OCI-LY1 (cell line): ENCODE measurements around the gene FKBP1A.
A peak's percentile ranks its signal among the peaks of the same experiment; 100 is the strongest.
"Not testable (repeated sequence)": the region's sequence is repeated elsewhere in the genome, so short reads cannot be mapped to it uniquely, and the experiment has no call there.

ENCODE experiments used
- H2AFZ ChIP-seq: fragments of 200-600 bp; sonication (generic), shearing (Covaris generic); 2 replicates; pipeline ENCODE4 v1.6.0; 2014; ENCODE audit warnings: antibody characterized with exemption, mild to moderate bottlenecking, low read length
- H3F3A ChIP-seq: fragments of 200-600 bp; sonication (generic), shearing (Covaris generic); 2 replicates; pipeline ENCODE4 v1.6.0; 2014; ENCODE audit warnings: mild to moderate bottlenecking, antibody characterized with exemption, low read length, moderate library complexity; ENCODE audit not compliant: insufficient read depth
- H3K27ac ChIP-seq: fragments of 200-600 bp; sonication (generic); 2 replicates; pipeline ENCODE4 v1.5.1; 2014; ENCODE audit warnings: low read length, mixed run types, mild to moderate bottlenecking, low read depth; ENCODE audit not compliant: poor library complexity, severe bottlenecking
- H3K27me3 ChIP-seq: fragments of 200-600 bp; sonication (generic); 2 replicates; pipeline ENCODE4 v1.6.0; 2014; ENCODE audit warnings: antibody characterized with exemption, mild to moderate bottlenecking, low read length, moderate library complexity; ENCODE audit not compliant: insufficient read depth
- H3K36me3 ChIP-seq: fragments of 200-600 bp; sonication (generic); 2 replicates; pipeline ENCODE4 v1.6.1; 2014; ENCODE audit warnings: mild to moderate bottlenecking, antibody characterized with exemption, low read length, moderate library complexity, mixed read lengths; ENCODE audit not compliant: insufficient read depth
- H3K4me1 ChIP-seq: fragments of 200-600 bp; sonication (generic); 2 replicates; pipeline ENCODE4 v1.5.1; 2014; ENCODE audit warnings: mild to moderate bottlenecking, low read length, moderate library complexity; ENCODE audit not compliant: insufficient read depth, severe bottlenecking
- H3K4me2 ChIP-seq: fragments of 200-600 bp; sonication (generic), shearing (Covaris generic); 2 replicates; pipeline ENCODE4 v1.6.1; 2014; ENCODE audit warnings: low read length
- H3K4me3 ChIP-seq: fragments of 200-600 bp; sonication (generic); 2 replicates; pipeline ENCODE4 v1.5.1; 2014; ENCODE audit warnings: low read length, low read depth, mild to moderate bottlenecking, mixed read lengths; ENCODE audit not compliant: poor library complexity, severe bottlenecking
- H3K79me2 ChIP-seq: fragments of 200-600 bp; shearing (Covaris generic); 2 replicates; pipeline ENCODE4 v1.6.1; 2016; ENCODE audit warnings: mixed run types, low read length, mixed read lengths; ENCODE audit not compliant: insufficient read depth
- H3K9ac ChIP-seq: fragments of 200-600 bp; sonication (generic), shearing (Covaris generic); 2 replicates; pipeline ENCODE4 v1.6.1; 2014; ENCODE audit warnings: mild to moderate bottlenecking, low read length, mixed read lengths
- H3K9me2 ChIP-seq: fragments of 200-600 bp; sonication (generic), shearing (Covaris generic); 2 replicates; pipeline ENCODE4 v1.6.1; 2014; ENCODE audit warnings: low read depth, mild to moderate bottlenecking, low read length, mixed read lengths
- H3K9me3 ChIP-seq: fragments of 200-600 bp; shearing (Covaris generic); 2 replicates; pipeline ENCODE4 v1.6.1; 2014; ENCODE audit warnings: low read length, mixed read lengths
- H4K20me1 ChIP-seq: fragments of 200-600 bp; sonication (generic), shearing (Covaris generic); 2 replicates; pipeline ENCODE4 v1.6.0; 2016; ENCODE audit warnings: mild to moderate bottlenecking, low read length; ENCODE audit not compliant: insufficient read depth
- CTCF ChIP-seq: fragments of 200-600 bp; sonication (generic), shearing (Covaris generic); IDR thresholded peaks from 2 replicates; pipeline ENCODE4 v1.5.1; 2017; ENCODE audit warnings: mild to moderate bottlenecking, antibody characterized with exemption, low read length, moderate library complexity, mixed read lengths
- EZH2 ChIP-seq: fragments of 200-600 bp; sonication (generic), shearing (Covaris generic); IDR thresholded peaks from 2 replicates; pipeline ENCODE4 v1.8.0; 2017; ENCODE audit warnings: borderline replicate concordance, mixed run types, mild to moderate bottlenecking, antibody characterized with exemption, low read length, moderate library complexity, mixed read lengths

FKBP1A gene

GRCh38 chr20:1401451-1401907, 8.6 kb upstream of the FKBP1A start:
- peaks cover 5% of the 10 kb centered on the region; the same call in 1 of the 2 replicates for H3K27me3 ChIP-seq
- H3K79me2 ChIP-seq = no peaks in the 10 kb centered on the region
- H4K20me1 ChIP-seq = no peaks in the 10 kb centered on the region
- H3K36me3 ChIP-seq = no peaks in the 10 kb centered on the region
- H2AFZ ChIP-seq = no peak overlapping the region
- no peaks in the 10 kb centered on the region for H3F3A ChIP-seq
- no peak for TF ChIP-seq CTCF
- TF ChIP-seq EZH2 = no peak
- H3K4me1 ChIP-seq = peaks cover 11% of the 10 kb centered on the region
- H3K9me3 ChIP-seq = no peaks in the 10 kb centered on the region
- no peaks in the 10 kb centered on the region for H3K9me2 ChIP-seq
- H3K4me3 ChIP-seq = no peak overlapping the region
- H3K9ac ChIP-seq = no peak overlapping the region
- H3K27ac ChIP-seq = no peak overlapping the region
- H3K4me2 ChIP-seq = no peak overlapping the region

GRCh38 chr20:1399678-1400366, 7.0 kb upstream of the FKBP1A start:
- H3K4me1 ChIP-seq = peaks cover 11% of the 10 kb centered on the region
- not testable (repeated sequence) for H3K4me2 ChIP-seq, H3K4me3 ChIP-seq, H3K36me3 ChIP-seq, H3F3A ChIP-seq, H3K9me2 ChIP-seq, H2AFZ ChIP-seq, H3K9ac ChIP-seq, H3K27ac ChIP-seq, H3K9me3 ChIP-seq, H3K79me2 ChIP-seq, H3K27me3 ChIP-seq, H4K20me1 ChIP-seq

GRCh38 chr20:1398185-1398584, 5.3 kb upstream of the FKBP1A start:
- H3K27me3 ChIP-seq, H3F3A ChIP-seq, H2AFZ ChIP-seq, H3K27ac ChIP-seq, H3K79me2 ChIP-seq, H3K9ac ChIP-seq, H3K36me3 ChIP-seq, H3K4me3 ChIP-seq, H4K20me1 ChIP-seq, H3K9me2 ChIP-seq, H3K9me3 ChIP-seq, H3K4me2 ChIP-seq: not testable (repeated sequence)
- H3K4me1 ChIP-seq = peaks cover 16% of the 10 kb centered on the region

- Histone ChIP-seq H3K4me1 (peaks cover 17% of the 10 kb centered on the region), H3F3A (no peaks in the 10 kb centered on the region), H3K9ac (no peak overlapping the region), H3K27ac (no peak overlapping the region), H4K20me1 (no peaks in the 10 kb centered on the region), H3K4me3 (no peak overlapping the region), H3K4me2 (no peak overlapping the region), H3K9me2 (no peaks in the 10 kb centered on the region), H3K27me3 (peaks cover 9% of the 10 kb centered on the region; the same call in 1 of the 2 replicates), H3K79me2 (no peaks in the 10 kb centered on the region), H3K9me3 (no peaks in the 10 kb centered on the region), H2AFZ (no peak overlapping the region), H3K36me3 (no peaks in the 10 kb centered on the region)
- peak; percentile 19; the same call in 1 of the 2 replicates for TF ChIP-seq CTCF
- TF ChIP-seq EZH2 = no peak
These were observed 4.9 kb upstream of the FKBP1A start for GRCh38 chr20:1397710-1398109.
